ENCODE results near the gene TOR4A.
"Not testable (repeated sequence)": the region's sequence is repeated elsewhere in the genome, so short reads cannot be mapped to it uniquely, and the experiment has no call there.

Gene TOR4A

DNA sequence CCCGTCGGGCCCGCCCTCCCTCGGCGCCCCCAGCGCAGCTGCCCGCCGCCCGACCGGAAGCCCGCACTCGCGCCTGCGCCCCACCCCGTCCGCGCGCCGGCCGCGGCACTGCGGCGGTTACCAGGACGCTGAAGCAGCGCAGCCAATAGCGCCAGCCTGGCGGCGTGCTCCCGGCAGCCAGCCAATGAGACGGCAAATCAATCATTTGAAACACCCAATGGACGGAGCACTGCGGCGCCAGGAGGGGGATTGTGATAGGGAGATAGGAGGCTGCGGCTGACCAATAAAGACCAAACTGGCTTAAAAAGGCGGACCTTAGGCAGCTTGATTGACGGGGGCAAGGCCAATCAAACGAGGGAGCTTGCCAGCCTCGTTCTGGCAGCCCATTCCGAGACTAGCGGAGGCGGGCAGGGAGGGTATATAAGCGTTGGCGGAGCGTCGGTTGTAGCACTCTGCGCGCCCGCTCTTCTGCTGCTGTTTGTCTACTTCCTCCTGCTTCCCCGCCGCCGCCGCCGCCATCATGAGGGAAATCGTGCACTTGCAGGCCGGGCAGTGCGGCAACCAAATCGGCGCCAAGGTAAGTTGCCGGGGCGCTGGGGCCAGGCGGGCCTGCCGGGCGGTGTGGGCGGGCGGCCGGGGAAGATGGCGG is 36.6 kb upstream of the TOR4A start, which contains the start of gene TUBB4B:
TSS of gene TUBB4B (plus strand) at position 447 of the 649 bp plus-strand sequence. CDS start at position 521, 74 bp downstream.
- H3K4me3 ChIP-seq (ENCODE audit: low read length) = peak within 1 kb of the TSS; percentile 76
- TF ChIP-seq, protein P1, sequence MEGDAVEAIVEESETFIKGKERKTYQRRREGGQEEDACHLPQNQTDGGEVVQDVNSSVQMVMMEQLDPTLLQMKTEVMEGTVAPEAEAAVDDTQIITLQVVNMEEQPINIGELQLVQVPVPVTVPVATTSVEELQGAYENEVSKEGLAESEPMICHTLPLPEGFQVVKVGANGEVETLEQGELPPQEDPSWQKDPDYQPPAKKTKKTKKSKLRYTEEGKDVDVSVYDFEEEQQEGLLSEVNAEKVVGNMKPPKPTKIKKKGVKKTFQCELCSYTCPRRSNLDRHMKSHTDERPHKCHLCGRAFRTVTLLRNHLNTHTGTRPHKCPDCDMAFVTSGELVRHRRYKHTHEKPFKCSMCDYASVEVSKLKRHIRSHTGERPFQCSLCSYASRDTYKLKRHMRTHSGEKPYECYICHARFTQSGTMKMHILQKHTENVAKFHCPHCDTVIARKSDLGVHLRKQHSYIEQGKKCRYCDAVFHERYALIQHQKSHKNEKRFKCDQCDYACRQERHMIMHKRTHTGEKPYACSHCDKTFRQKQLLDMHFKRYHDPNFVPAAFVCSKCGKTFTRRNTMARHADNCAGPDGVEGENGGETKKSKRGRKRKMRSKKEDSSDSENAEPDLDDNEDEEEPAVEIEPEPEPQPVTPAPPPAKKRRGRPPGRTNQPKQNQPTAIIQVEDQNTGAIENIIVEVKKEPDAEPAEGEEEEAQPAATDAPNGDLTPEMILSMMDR (conservative IDR thresholded peaks at IDR 0.05; ENCODE audit: low read length) = no peak

DNA sequence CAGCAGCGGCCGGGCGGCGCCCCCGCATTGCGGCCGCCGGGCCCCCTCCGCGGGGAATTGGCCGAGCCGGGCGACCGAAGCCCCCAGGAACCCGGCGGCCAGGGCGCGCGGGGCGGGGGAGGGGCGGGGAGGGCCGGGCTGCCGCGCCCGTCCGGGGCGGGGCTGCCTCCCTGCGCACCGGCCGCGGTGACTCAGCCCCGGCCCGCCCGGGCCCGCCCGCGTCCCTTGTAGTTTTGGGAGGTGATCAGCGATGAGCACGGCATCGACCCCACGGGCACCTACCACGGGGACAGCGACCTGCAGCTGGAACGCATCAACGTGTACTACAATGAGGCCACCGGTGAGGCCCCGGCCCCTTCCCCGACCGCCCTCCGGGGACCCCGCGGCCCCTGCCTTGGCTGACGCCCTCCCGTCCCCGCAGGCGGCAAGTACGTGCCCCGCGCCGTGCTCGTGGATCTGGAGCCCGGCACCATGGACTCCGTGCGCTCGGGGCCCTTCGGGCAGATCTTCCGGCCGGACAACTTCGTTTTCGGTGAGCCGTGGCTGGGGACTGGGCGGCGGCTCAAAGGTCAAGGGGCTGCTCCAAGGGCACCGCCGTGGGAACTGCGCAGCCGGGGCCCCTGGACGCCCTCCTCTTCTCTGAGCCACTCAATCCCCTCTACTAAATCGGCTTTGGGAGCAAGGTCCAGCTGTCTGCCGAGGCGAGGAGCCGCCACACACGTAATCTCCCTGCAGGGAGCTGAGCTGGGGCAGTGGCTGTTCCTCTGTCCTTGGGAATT is 35.8 kb upstream of the TOR4A start:
- peak; percentile 42 for DNase-seq (ENCODE audit: low read depth)
- TF ChIP-seq, protein P1 (conservative IDR thresholded peaks at IDR 0.05; ENCODE audit: low read length) = no peak

More for the DNA sequence above, 36.6 kb upstream of the TOR4A start, which contains the start of gene TUBB4B:
- DNase-seq (ENCODE audit: low read depth) = peak; percentile 100

DNA sequence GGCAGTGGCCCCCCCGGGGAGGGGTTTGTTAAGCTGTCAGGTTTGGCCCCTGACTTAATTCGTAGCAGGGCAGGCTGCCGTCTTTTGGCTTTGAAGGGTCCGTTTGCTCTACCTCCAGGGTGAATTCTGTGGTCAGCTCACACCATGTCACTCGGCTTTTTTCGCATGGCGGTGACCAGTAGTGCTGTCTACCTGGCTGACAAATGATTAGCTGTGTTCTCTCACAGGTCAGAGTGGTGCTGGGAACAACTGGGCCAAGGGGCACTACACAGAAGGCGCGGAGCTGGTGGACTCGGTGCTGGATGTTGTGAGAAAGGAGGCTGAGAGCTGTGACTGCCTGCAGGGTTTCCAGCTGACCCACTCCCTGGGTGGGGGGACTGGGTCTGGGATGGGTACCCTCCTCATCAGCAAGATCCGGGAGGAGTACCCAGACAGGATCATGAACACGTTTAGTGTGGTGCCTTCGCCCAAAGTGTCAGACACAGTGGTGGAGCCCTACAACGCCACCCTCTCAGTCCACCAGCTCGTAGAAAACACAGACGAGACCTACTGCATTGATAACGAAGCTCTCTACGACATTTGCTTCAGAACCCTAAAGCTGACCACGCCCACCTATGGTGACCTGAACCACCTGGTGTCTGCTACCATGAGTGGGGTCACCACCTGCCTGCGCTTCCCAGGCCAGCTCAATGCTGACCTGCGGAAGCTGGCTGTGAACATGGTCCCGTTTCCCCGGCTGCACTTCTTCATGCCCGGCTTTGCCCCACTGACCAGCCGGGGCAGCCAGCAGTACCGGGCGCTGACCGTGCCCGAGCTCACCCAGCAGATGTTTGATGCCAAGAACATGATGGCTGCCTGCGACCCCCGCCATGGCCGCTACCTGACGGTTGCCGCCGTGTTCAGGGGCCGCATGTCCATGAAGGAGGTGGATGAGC is 35.0 kb upstream of the TOR4A start:
- TF ChIP-seq, protein P1 (conservative IDR thresholded peaks at IDR 0.05; ENCODE audit: low read length) = no peak
- DNase-seq (ENCODE audit: low read depth) = no peak
- H3K4me3 ChIP-seq (ENCODE audit: low read length) = peak overlapping the region; percentile 76

More for the DNA sequence above, 35.8 kb upstream of the TOR4A start:
- H3K4me3 ChIP-seq (ENCODE audit: low read length) = peak overlapping the region; percentile 76

GRCh38 chr9:137243266-137243625 is 34.3 kb upstream of the TOR4A start:
- H3K4me3 ChIP-seq (ENCODE audit: low read length) = peak overlapping the region; percentile 7; the same call in 1 of the 2 replicates

GRCh38 chr9:137243626-137244485 is 33.7 kb upstream of the TOR4A start:
- DNase-seq (ENCODE audit: low read depth) = no peak
- H3K4me3 ChIP-seq (ENCODE audit: low read length) = peak overlapping the region; percentile 7; the same call in 1 of the 2 replicates
- TF ChIP-seq, protein P1 (conservative IDR thresholded peaks at IDR 0.05; ENCODE audit: low read length) = no peak; the same call in 1 of the 2 replicates

More at GRCh38 chr9:137243266-137243625, 34.3 kb upstream of the TOR4A start:
- DNase-seq (ENCODE audit: low read depth) = not testable (repeated sequence)

DNA sequence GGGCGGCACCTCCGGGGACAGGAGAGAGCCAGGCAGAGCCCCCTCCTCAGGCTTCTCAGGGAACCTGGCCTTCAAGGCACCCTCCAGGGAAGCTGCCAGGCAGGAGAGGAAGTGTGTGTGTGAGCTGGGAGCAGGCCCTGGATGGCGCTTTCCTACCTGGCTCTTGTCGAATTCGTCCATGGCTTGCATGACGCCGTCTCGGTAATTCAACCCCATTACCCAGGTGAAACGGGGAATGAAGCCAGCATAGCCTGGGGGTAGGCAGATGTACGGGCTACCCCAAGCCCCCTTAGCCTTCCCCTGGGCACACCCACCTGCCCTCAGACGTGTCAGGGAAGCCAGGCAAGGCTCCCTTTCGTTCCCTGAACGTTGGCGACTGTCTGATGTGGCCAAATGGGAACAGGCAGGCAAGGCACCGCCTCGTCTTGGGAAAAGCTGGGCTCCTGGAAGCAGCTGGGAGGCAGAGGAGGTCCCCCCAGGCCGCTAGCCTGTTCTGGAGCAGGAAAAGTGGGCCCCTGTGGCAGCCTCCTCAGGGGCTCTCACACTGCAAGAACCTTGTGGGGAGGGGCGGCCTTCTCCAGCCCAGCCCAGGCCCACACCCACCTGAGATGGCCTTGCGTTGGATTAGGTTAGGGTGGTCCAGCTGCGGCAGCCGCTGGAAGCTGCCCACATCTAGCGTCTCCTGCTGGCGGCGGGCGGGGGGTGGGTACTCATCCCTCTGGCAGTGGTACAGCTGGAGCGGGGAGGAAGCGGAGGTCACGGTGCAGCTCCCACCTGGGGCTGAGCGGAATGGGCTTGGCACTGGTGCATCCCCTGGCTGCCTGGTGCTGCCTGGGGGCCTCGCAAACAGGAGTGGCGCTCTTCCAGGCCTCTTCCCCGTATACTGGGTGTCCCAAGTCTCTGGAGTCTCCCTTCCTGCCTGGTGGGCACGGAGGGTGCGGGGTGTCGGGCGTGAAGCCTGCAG is 32.8 kb upstream of the TOR4A start:
- TF ChIP-seq, protein P1 (conservative IDR thresholded peaks at IDR 0.05; ENCODE audit: low read length) = no peak; the same call in 1 of the 2 replicates
- no peak for DNase-seq (ENCODE audit: low read depth)
- H3K4me3 ChIP-seq (ENCODE audit: low read length) = no peak overlapping the region
